ENCODE results near the gene CST4.
"Not testable (repeated sequence)": the region's sequence is repeated elsewhere in the genome, so short reads cannot be mapped to it uniquely, and the experiment has no call there.

CST4 gene

GRCh38 chr20:23686046-23686750 is 2.6 kb downstream of the CST4 start:
- DNase-seq, result no peak

DNA sequence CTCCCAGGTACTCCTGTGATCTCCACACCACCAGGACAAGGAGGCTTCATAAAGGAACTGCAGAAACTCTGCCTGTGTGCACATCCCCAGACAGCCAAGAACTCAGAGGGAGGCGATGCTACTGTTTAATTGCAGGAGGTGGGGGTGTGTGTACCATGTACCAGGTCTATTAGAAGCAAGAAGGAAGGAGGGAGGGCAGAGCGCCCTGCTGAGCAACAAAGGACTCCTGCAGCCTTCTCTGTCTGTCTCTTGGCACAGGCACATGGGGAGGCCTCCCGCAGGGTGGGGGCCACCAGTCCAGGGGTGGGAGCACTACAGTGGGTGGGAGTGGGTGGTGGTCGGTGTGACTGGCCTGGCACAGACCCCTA is 3.3 kb downstream of the CST4 start:
- DNase-seq, result not testable (repeated sequence)

DNA sequence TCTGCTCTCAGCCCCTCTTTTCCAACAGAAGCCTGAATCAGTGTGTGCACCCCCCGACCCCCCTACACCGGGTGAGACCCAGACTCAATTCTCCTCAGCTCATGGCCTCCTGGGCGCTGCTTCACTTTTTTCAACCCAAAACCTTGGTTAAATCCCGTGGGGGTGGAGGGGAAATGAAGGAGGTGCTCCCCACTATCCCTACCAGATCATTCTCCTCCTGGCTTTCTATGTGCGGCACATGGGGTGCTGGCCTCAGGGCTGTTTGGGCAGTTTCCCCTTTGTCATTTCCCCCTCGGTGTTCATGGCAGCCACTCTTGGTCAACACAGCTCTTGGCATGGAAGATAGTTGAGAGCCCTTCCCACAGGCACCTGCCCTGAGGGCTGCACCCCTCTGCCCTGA is 4.6 kb downstream of the CST4 start:
- no peak for DNase-seq

- no peak for DNase-seq
These were observed 5.0 kb downstream of the CST4 start for GRCh38 chr20:23683807-23684206.

DNA sequence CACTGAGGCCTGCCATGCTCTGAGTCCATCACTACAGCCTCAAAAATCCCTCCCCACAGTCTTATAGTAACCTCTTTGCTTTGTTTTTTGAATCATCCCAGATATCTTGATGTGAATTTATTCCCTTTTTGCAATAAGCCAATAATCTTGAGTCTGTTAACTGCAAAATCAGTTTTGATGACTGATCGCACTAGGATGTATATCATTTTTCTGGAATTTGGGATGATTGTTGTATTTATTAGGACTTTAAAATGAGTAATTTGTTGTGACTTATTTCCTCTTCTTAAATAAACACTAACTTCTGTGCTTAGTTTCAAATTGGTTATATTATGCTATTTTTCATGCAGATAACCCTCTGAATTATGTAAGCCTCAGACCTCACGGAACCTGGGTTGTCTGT is 5.6 kb downstream of the CST4 start:
- DNase-seq, result no peak

DNA sequence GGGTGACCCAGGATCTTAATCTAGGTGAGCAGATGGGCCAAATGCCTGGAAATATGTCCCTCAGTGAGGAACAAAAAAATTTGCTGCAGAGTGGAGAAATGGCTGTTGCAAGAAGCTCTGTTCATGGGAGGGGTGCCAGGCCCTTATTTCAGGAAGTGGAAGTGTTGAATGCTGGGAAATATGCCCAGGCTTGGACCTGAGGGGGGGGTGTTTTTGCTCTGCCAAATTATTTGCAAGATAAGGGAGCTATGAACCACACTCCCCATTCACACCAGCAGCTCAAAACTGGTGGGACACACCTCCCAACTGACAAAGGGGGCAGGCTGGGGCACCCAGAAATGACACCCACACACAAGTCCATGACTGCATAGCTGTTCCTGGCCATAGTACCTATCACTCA is 8.7 kb downstream of the CST4 start:
- no peak for DNase-seq

GRCh38 chr20:23679133-23680092 is 9.4 kb downstream of the CST4 start:
- DNase-seq, result no peak

DNA sequence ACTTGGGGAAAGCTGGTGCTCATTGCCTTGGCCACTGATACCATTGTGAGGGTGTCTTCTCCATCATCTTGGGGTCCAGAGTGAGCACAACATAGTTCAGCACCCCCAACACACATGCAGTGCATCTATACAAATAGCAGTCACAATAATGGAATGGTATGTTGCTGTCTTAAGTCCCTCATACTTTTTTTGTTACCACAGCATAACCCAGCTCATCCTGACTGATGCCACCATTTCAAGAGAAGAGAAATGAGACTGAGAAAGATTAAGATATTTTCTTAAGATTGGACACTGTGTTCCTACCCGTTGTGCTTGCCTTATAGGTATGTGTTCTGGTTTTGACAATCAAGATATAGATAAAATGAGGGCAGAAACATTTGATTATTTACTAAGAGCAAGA is 15.6 kb downstream of the CST4 start:
- DNase-seq, result no peak

DNA sequence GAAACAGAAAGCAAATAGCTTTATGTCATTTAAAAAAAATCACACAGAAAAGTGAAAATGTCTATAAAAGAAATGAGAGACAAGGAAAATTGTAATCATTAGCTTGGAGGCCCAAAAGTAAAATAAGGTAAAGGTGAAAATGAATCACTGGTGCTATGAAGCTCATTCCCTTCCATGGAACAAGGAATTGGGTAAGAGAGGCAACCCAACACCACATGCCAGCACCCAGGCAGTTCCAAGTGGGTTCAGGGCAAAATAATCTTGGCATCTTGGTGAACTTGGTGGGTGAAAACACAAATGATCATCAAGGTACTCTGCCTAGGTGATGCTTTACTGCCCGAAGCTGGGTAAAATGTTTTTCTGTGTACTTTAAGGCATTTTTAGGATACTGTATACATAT is 16.7 kb downstream of the CST4 start:
- no peak for DNase-seq

DNA sequence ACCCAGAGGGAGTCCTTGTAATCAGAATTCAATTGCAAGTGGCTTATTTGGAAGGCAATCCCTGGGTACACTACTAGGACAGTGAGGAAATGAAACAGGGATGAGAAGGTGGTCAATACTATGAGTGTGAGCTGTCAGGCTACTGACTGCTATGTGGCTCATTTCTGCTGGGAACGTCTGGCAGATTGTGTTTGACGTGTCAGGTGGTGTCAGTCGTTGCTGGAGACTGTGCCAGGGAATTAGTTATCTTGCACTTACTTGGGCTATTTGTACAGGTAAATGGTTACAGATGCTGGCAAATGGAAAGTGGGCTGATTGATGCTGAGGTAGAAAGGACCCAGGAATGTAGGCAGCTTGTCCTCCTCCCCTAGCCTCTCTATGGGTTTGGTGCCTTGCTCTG is 17.4 kb downstream of the CST4 start:
- no peak for DNase-seq

- DNase-seq, result no peak
These were observed 18.5 kb downstream of the CST4 start for GRCh38 chr20:23670361-23670760.

- no peak for DNase-seq
These were observed 19.0 kb downstream of the CST4 start for GRCh38 chr20:23669866-23670265.

- DNase-seq, result no peak
These were observed 19.5 kb downstream of the CST4 start for GRCh38 chr20:23669327-23669726.

DNA sequence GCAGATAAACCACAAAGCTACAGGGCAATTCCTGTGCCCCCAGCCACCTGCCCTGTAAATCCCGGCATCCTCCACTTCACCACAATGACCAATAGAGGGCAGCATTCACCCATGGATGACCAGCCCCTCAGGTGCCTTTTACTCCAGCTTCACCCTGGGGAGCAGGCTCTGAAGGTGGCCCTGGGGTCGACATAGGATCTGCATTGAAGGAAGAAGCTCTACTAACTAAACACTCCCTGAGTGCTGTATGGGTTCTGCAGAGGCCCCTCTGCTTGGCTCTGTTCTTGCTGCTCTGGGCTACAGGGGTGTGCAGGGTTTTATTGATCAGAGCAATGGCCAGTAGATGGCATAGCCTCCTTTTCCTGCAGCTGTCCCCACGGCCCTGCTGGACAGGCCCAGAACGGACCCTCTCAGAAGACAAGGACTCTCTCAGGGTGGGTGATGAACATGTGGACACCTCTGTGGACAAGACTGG is 20.3 kb downstream of the CST4 start:
- peak in 1 of 2 donors; percentile 73 for DNase-seq

GRCh38 chr20:23667666-23668065 is 21.2 kb downstream of the CST4 start:
- DNase-seq, result no peak

GRCh38 chr20:23666698-23667097 is 22.1 kb downstream of the CST4 start:
- no peak for DNase-seq

GRCh38 chr20:23666189-23666588 is 22.6 kb downstream of the CST4 start:
- DNase-seq, result no peak

GRCh38 chr20:23664954-23665353 is 23.9 kb downstream of the CST4 start:
- no peak for DNase-seq

- DNase-seq, result not testable (repeated sequence)
These were observed 24.8 kb downstream of the CST4 start for GRCh38 chr20:23664046-23664445.

DNA sequence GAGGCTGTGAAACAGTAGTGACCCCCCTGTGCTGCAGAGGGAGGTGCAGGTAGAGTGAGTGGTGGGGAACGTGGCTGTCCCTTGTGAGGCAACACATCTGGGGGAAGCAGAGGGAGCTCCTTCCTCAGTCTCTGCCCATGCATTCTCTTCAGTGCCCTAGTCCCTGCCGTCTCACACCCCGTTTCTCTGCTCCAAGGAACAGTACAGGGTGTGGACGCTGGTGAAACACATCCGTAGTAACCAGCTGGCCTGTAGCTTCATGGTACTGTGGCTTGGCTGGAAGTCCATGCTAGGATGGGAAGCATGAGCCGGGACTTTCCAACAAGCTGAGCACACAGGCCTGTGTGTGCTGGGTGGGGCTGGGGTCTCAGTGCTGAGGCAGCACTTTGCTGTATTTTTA is 25.7 kb downstream of the CST4 start:
- DNase-seq, result no peak

DNA sequence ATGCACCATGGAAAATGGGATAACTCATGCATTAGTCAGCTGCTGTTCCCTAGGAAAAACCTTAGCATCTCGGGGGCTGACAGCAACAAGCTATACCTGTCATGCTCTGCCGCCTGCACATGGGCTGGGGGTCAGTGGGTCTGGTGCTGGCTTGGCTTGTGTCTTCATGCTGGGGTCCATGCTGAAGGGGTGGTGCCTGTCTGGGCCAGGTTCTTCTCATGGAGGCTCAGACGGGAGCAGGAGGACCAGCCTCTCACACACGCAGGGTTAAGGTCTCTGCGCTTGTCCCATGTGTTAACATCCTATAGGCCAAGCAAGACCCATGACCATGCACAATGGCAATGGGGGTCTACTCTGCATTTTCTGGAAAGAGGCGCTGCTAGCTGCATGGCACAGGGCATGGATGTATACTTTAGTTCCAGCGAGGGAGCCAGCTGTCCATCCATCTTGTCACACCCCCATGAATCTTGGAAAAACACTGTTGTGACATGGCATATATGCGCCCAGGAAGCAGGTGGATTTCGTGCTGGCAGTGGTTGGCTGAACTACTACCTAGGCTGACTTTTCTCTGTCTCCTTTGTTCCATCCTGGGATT is 26.5 kb downstream of the CST4 start:
- DNase-seq, result no peak

DNA sequence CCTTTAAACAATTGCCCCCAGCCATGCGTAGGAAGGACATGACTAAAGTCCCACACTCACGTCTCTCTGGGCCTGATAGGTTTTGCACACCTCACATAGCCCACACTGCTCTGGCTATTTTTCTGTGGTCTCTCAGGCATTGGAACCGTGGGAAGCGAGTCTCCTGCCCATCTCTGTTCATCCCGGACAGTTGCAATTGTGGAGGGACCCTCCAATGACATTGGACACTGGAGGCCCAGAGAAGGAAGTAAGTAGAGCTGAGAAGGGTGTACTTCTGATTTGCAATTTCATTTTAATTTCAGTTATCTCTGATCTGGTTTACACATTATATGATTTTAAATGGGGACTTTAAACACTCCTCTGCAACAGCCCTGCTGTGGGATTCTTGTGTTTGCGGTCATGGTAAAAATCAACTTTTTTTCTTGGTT is 27.8 kb downstream of the CST4 start:
- no peak for DNase-seq

DNA sequence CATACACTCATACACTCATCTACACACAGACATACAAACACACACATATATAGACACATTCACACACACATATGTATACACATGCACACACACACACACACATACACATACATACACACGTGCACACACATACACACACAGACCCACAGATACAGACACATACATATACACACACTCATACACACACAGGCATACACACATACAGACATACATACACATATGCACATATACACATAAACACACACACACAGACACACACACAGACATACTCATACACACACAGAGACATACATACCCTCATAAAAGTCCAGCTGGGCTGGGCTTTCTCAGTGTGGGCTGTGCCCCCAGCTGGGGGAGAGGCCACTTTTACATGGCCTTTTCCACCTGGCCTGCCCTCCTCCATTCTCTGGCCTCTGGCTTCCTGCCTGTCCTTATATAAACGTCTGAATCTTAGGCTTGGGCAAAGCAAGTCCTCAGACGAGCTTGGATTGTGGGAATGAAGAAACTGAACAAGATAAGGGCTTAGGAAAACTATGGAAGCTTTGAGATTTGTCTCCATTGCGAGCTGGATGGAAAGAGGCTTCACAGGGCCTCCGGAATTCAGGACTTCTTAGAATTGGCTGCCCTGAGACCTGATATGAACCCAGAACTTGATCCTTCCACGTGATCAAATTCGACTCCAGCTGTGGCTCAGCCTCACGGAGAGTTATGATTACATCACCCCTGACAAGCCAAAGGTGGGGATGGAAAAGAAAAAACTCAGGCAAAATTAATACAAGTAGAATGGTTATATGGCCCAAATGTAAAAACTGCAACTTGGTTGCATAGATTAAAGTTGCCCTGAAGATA is 28.6 kb downstream of the CST4 start:
- DNase-seq, result no peak
